A549 (cell line): Measurements from ENCODE around the gene DSTYK.

Experiments used
- BHLHE40 ChIP-seq: IDR thresholded peaks from 2 replicates; pipeline ENCODE4 v1.6.1; 2012; ENCODE audit warnings: low read depth, low read length, inconsistent platforms
- CHD4 ChIP-seq: fragments of 200-600 bp; sonication (generic); IDR thresholded peaks from 2 replicates; pipeline ENCODE4 v1.6.1; 2016; ENCODE audit warnings: antibody characterized with exemption, mild to moderate bottlenecking, borderline replicate concordance
- CTCF ChIP-seq: fragments of >200 bp; sonication (Bioruptor Twin); formaldehyde crosslinking; IDR thresholded peaks from 3 replicates; pipeline ENCODE4 v1.5.1; 2016
- ELK1 ChIP-seq: fragments of 150-350 bp; IDR thresholded peaks from 2 replicates; pipeline ENCODE4 v1.6.1; 2014; ENCODE audit warnings: low read depth, mild to moderate bottlenecking, low read length
- EP300 ChIP-seq, 2 experiments: fragments of >200 bp; sonication (Bioruptor Twin); formaldehyde crosslinking; IDR thresholded peaks; 2 replicates in 1 of 2; 3 replicates in 1 of 2; pipeline ENCODE4 v1.6.1; 2016 to 2017
- HDAC2 ChIP-seq: fragments of 200-600 bp; sonication (generic); IDR thresholded peaks from 2 replicates; pipeline ENCODE4 v1.6.1; 2016
- JUN ChIP-seq, 2 experiments: fragments of >200 bp; sonication (Bioruptor Twin); formaldehyde crosslinking; IDR thresholded peaks; 2 replicates in 1 of 2; 3 replicates in 1 of 2; pipeline ENCODE4 v1.6.1; 2016 to 2017
- MAFK ChIP-seq: fragments of 450-650 bp; IDR thresholded peaks from 2 replicates; pipeline ENCODE4 v1.6.1; 2014; ENCODE audit not compliant: partially characterized antibody
- NR3C1 ChIP-seq: fragments of >200 bp; sonication (Bioruptor Twin); formaldehyde crosslinking; IDR thresholded peaks from 3 replicates; pipeline ENCODE4 v1.6.1; 2017
- POLR2A ChIP-seq: IDR thresholded peaks from 2 replicates; pipeline ENCODE4 v1.6.1; 2012; ENCODE audit warnings: mild to moderate bottlenecking, low read length
- POLR2AphosphoS2 ChIP-seq: conservative IDR thresholded peaks from 2 replicates; pipeline ENCODE4 v1.6.1; 2012; ENCODE audit warnings: low read length, improper control_type of control experiment, inconsistent platforms
- RCOR1 ChIP-seq: fragments of 150-350 bp; IDR thresholded peaks from 2 replicates; pipeline ENCODE4 v1.6.1; 2014; ENCODE audit warnings: antibody characterized with exemption, low read length, low read depth
- RFX5 ChIP-seq: fragments of 450-650 bp; IDR thresholded peaks from 2 replicates; pipeline ENCODE4 v1.7.1; 2014; ENCODE audit warnings: antibody characterized with exemption, mild to moderate bottlenecking, moderate library complexity
- TF ChIP-seq, protein P1 (sequence below): fragments of 250-450 bp; sonication (Bioruptor Pico); IDR thresholded peaks from 2 replicates; pipeline ENCODE4 v1.5.0; 2021; ENCODE audit warnings: mild to moderate bottlenecking, moderate library complexity, borderline replicate concordance

- no peak for TF ChIP-seq EP300 (IDR thresholded peaks at IDR 0.05)
- TF ChIP-seq POLR2A = no peak
- no peak for TF ChIP-seq CTCF
- no peak for TF ChIP-seq ELK1
- TF ChIP-seq MAFK = no peak
- no peak for TF ChIP-seq POLR2AphosphoS2
- TF ChIP-seq CHD4 = no peak
- no peak for TF ChIP-seq NR3C1
- no peak for TF ChIP-seq RCOR1
- TF ChIP-seq HDAC2 = no peak
- no peak for TF ChIP-seq BHLHE40
- TF ChIP-seq, protein P1, sequence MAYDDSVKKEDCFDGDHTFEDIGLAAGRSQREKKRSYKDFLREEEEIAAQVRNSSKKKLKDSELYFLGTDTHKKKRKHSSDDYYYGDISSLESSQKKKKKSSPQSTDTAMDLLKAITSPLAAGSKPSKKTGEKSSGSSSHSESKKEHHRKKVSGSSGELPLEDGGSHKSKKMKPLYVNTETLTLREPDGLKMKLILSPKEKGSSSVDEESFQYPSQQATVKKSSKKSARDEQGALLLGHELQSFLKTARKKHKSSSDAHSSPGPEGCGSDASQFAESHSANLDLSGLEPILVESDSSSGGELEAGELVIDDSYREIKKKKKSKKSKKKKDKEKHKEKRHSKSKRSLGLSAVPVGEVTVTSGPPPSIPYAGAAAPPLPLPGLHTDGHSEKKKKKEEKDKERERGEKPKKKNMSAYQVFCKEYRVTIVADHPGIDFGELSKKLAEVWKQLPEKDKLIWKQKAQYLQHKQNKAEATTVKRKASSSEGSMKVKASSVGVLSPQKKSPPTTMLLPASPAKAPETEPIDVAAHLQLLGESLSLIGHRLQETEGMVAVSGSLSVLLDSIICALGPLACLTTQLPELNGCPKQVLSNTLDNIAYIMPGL (CRISPR knock-in tag) = no peak
- TF ChIP-seq JUN (IDR thresholded peaks at IDR 0.05) = no peak
- no peak for TF ChIP-seq RFX5
Observed at GRCh38 chr1:205127646-205128045, 83.9 kb downstream of the DSTYK start.
